OCI-LY1 (cell line): Measurements from ENCODE around the gene COL7A1.

Source experiments
- H2AFZ ChIP-seq: fragments of 200-600 bp; sonication (generic), shearing (Covaris generic); 2 replicates; pipeline ENCODE4 v1.6.0; 2014; ENCODE audit warnings: antibody characterized with exemption, mild to moderate bottlenecking, low read length
- H3F3A ChIP-seq: fragments of 200-600 bp; sonication (generic), shearing (Covaris generic); 2 replicates; pipeline ENCODE4 v1.6.0; 2014; ENCODE audit warnings: mild to moderate bottlenecking, antibody characterized with exemption, low read length, moderate library complexity; ENCODE audit not compliant: insufficient read depth
- H3K27ac ChIP-seq: fragments of 200-600 bp; sonication (generic); 2 replicates; pipeline ENCODE4 v1.5.1; 2014; ENCODE audit warnings: low read length, mixed run types, mild to moderate bottlenecking, low read depth; ENCODE audit not compliant: poor library complexity, severe bottlenecking
- H3K27me3 ChIP-seq: fragments of 200-600 bp; sonication (generic); 2 replicates; pipeline ENCODE4 v1.6.0; 2014; ENCODE audit warnings: antibody characterized with exemption, mild to moderate bottlenecking, low read length, moderate library complexity; ENCODE audit not compliant: insufficient read depth
- H3K36me3 ChIP-seq: fragments of 200-600 bp; sonication (generic); 2 replicates; pipeline ENCODE4 v1.6.1; 2014; ENCODE audit warnings: mild to moderate bottlenecking, antibody characterized with exemption, low read length, moderate library complexity, mixed read lengths; ENCODE audit not compliant: insufficient read depth
- H3K4me1 ChIP-seq: fragments of 200-600 bp; sonication (generic); 2 replicates; pipeline ENCODE4 v1.5.1; 2014; ENCODE audit warnings: mild to moderate bottlenecking, low read length, moderate library complexity; ENCODE audit not compliant: insufficient read depth, severe bottlenecking
- H3K4me2 ChIP-seq: fragments of 200-600 bp; sonication (generic), shearing (Covaris generic); 2 replicates; pipeline ENCODE4 v1.6.1; 2014; ENCODE audit warnings: low read length
- H3K4me3 ChIP-seq: fragments of 200-600 bp; sonication (generic); 2 replicates; pipeline ENCODE4 v1.5.1; 2014; ENCODE audit warnings: low read length, low read depth, mild to moderate bottlenecking, mixed read lengths; ENCODE audit not compliant: poor library complexity, severe bottlenecking
- H3K79me2 ChIP-seq: fragments of 200-600 bp; shearing (Covaris generic); 2 replicates; pipeline ENCODE4 v1.6.1; 2016; ENCODE audit warnings: mixed run types, low read length, mixed read lengths; ENCODE audit not compliant: insufficient read depth
- H3K9ac ChIP-seq: fragments of 200-600 bp; sonication (generic), shearing (Covaris generic); 2 replicates; pipeline ENCODE4 v1.6.1; 2014; ENCODE audit warnings: mild to moderate bottlenecking, low read length, mixed read lengths
- H3K9me2 ChIP-seq: fragments of 200-600 bp; sonication (generic), shearing (Covaris generic); 2 replicates; pipeline ENCODE4 v1.6.1; 2014; ENCODE audit warnings: low read depth, mild to moderate bottlenecking, low read length, mixed read lengths
- H3K9me3 ChIP-seq: fragments of 200-600 bp; shearing (Covaris generic); 2 replicates; pipeline ENCODE4 v1.6.1; 2014; ENCODE audit warnings: low read length, mixed read lengths
- H4K20me1 ChIP-seq: fragments of 200-600 bp; sonication (generic), shearing (Covaris generic); 2 replicates; pipeline ENCODE4 v1.6.0; 2016; ENCODE audit warnings: mild to moderate bottlenecking, low read length; ENCODE audit not compliant: insufficient read depth
- EZH2 ChIP-seq: fragments of 200-600 bp; sonication (generic), shearing (Covaris generic); IDR thresholded peaks from 2 replicates; pipeline ENCODE4 v1.8.0; 2017; ENCODE audit warnings: borderline replicate concordance, mixed run types, mild to moderate bottlenecking, antibody characterized with exemption, low read length, moderate library complexity, mixed read lengths
- TF ChIP-seq, protein P1 (sequence below): fragments of 200-600 bp; sonication (generic), shearing (Covaris generic); IDR thresholded peaks from 2 replicates; pipeline ENCODE4 v1.5.1; 2017; ENCODE audit warnings: mild to moderate bottlenecking, antibody characterized with exemption, low read length, moderate library complexity, mixed read lengths

COL7A1 gene

DNA sequence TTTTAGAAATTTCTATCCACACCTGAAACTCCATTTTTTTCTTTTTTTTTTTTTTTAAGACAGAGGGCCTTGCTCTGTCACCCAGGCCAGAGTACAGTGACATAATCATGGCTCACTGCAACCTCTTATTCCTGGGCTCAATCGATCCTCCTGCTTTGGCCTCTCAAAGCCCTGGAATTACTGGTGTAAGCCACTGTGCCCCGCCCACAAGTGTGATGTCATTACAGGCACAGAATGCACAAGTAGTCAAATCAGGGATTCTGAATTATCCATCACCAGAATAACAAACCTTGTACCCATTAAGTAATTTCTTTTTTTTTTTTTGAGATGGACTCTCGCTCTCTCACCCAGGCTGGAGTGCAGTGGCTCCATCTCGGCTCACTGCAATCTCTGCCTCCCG lies 12.4 kb upstream of the COL7A1 start:
- Histone ChIP-seq H3K4me1 (peaks cover 18% of the 10 kb centered on the region), H3K4me2 (no peak overlapping the region), H3K36me3 (peaks cover 47% of the 10 kb centered on the region), H4K20me1 (no peaks in the 10 kb centered on the region), H3K9me3 (no peaks in the 10 kb centered on the region), H3K27ac (no peak overlapping the region), H3K9me2 (no peaks in the 10 kb centered on the region), H3K79me2 (peaks cover 8% of the 10 kb centered on the region), H3K9ac (no peak overlapping the region), H2AFZ (no peak overlapping the region), H3K4me3 (no peak overlapping the region), H3K27me3 (no peaks in the 10 kb centered on the region), H3F3A (no peaks in the 10 kb centered on the region)
- TF ChIP-seq EZH2, result no peak
- TF ChIP-seq, protein P1, sequence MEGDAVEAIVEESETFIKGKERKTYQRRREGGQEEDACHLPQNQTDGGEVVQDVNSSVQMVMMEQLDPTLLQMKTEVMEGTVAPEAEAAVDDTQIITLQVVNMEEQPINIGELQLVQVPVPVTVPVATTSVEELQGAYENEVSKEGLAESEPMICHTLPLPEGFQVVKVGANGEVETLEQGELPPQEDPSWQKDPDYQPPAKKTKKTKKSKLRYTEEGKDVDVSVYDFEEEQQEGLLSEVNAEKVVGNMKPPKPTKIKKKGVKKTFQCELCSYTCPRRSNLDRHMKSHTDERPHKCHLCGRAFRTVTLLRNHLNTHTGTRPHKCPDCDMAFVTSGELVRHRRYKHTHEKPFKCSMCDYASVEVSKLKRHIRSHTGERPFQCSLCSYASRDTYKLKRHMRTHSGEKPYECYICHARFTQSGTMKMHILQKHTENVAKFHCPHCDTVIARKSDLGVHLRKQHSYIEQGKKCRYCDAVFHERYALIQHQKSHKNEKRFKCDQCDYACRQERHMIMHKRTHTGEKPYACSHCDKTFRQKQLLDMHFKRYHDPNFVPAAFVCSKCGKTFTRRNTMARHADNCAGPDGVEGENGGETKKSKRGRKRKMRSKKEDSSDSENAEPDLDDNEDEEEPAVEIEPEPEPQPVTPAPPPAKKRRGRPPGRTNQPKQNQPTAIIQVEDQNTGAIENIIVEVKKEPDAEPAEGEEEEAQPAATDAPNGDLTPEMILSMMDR, result no peak

DNA sequence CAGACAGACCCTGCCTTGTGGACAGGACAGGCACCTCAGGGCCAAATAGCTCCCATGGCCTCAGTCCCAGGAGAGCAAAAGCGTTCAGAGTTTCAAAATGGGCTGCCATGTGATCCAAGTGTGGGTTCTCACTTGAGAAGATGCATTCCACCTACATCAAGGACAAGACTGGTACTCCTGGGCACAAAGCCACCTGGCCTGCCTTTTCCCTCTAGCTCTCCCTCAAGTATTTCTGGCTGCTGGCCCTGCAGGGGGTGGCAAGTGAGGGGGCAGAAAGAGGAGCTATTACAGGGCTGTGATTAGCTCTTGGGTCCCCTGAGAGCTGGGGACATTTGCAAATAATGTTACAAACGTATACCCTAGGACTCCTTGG lies 6.5 kb upstream of the COL7A1 start:
- Histone ChIP-seq H3K9ac (no peak overlapping the region), H3K27me3 (no peaks in the 10 kb centered on the region), H3K4me3 (no peak overlapping the region), H3K9me3 (no peaks in the 10 kb centered on the region), H3K79me2 (no peaks in the 10 kb centered on the region), H4K20me1 (no peaks in the 10 kb centered on the region), H3K4me1 (no peaks in the 10 kb centered on the region), H3F3A (no peaks in the 10 kb centered on the region), H3K9me2 (no peaks in the 10 kb centered on the region), H3K4me2 (no peak overlapping the region), H3K27ac (no peak overlapping the region), H3K36me3 (peaks cover 90% of the 10 kb centered on the region), H2AFZ (no peak overlapping the region)
- TF ChIP-seq, protein P1, result no peak
- TF ChIP-seq EZH2, result no peak

DNA sequence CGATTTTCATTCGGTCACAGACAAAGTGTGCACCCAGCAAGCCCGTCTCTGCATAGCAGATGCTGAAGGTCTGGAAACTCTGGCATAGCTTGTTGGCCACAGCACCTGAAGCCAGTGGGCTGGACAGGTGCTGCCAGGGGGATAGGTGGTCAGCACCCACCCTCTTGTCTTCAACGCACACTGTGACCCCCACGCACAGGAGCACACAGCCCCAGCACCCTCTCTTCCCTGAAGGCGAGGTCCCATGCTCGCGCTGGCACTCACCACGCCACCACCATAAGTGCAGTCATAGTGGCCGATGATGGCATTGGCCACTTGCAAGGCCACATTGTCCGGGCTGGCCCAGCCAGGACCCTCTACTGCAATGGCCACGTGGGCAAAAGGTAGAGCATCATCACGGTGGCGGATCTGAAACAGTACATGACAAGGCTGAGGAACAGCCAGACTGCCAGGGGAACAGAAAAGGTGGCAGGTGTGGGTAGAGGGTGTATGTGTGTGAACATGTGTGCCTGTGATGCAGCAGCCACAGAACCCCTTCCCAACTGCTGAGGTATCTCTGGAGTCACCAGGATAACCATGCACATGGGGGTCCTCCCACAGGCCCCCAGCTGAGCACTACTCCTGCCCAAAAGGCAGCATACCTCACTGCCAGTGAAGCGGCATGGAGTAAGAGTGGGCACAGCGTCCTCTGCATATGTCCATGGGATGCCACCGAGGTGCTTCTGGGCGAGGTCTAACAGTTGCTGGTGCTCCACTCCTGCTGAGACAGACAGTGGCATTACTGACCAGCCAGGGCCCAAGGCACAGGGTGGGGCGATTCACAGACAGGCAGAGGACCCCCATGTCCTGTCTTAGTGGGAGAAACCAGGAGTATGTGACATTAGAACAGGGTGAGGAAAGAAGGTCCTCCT lies 5.8 kb upstream of the COL7A1 start:
- Histone ChIP-seq H3K27me3 (no peaks in the 10 kb centered on the region), H2AFZ (no peak overlapping the region), H3K9ac (no peak overlapping the region), H3K4me2 (no peak overlapping the region), H3K4me3 (no peak overlapping the region), H3K4me1 (no peaks in the 10 kb centered on the region), H3K36me3 (peaks cover 86% of the 10 kb centered on the region), H3K9me3 (no peaks in the 10 kb centered on the region), H3K79me2 (no peaks in the 10 kb centered on the region), H4K20me1 (no peaks in the 10 kb centered on the region), H3K9me2 (no peaks in the 10 kb centered on the region), H3F3A (no peaks in the 10 kb centered on the region), H3K27ac (no peak overlapping the region)
- TF ChIP-seq, protein P1, result no peak
- no peak for TF ChIP-seq EZH2
